GM12878 (cell line): Measurements from ENCODE around the gene STARD13. TPM values are rescaled to one million over a fixed set of nuclear protein-coding genes. Genes with fewer than 3 reads are reported as not detected.

Experiments
- ATAC-seq: fragments of 200-7000 bp; cut with Tn5 transposase; 3 replicates; pipeline ENCODE4 v1.9.1; 2020; ENCODE audit warnings: mild to moderate bottlenecking, moderate library complexity
- BruUV-seq: library from RNA; stranded (reverse); fragments of 400-500 nt; replicated peaks from 2 replicates; lab custom pipeline; 2021; lab: Mats Ljungman, UMichigan
- CTCF ChIA-PET: fragments of 300-600 bp; sonication (Branson Sonifier 250); formaldehyde crosslinking; extraction: SDS; loops from one replicate; lab custom pipeline; 2021; ENCODE audit warnings: inconsistent platforms; lab: Yijun Ruan, JAX
- POLR2A ChIA-PET: fragments of 350-600 bp; formaldehyde crosslinking; extraction: SDS; loops from one replicate; lab custom pipeline; 2021; ENCODE audit warnings: inconsistent platforms; lab: Charles Lee
- RAD21 ChIA-PET: fragments of 300-600 bp; sonication (Branson Sonifier 250); formaldehyde crosslinking; loops from one replicate; lab custom pipeline; 2023; ENCODE audit warnings: antibody characterized with exemption; ENCODE audit not compliant: unreplicated experiment; lab: Charles Lee
- SMC1A ChIA-PET: fragments of 300-600 bp; sonication (Branson Sonifier 250); formaldehyde crosslinking; loops from one replicate; lab custom pipeline; 2023; ENCODE audit not compliant: unreplicated experiment, uncharacterized antibody; lab: Charles Lee
- DNase-seq: peaks from one replicate; pipeline ENCODE4 v3.0.0-alpha.2; 2011; ENCODE audit warnings: low read depth, low spot score
- FAIRE-seq: peaks from 3 replicates; lab custom pipeline; 2011; peaks lifted over from hg19 to GRCh38; lab: Jason Lieb, UNC
- H2AFZ ChIP-seq: 2 replicates; pipeline ENCODE4 v1.6.0; 2011; ENCODE audit warnings: low read depth, low read length, control low read depth; ENCODE audit not compliant: control insufficient read depth
- H3K27ac ChIP-seq: 2 replicates; pipeline ENCODE4 v1.5.1; 2011; ENCODE audit warnings: control low read depth; ENCODE audit not compliant: control insufficient read depth, insufficient read depth
- H3K27me3 ChIP-seq, 2 experiments: replicated peaks in 1 of 2; 2 replicates each; pipeline versions ENCODE4 v1.6.0 to v1.6.1; 2011; ENCODE audit warnings: low read length in 1 of 2; ENCODE audit not compliant: control insufficient read depth in 2 of 2, insufficient read depth in 2 of 2
- H3K36me3 ChIP-seq, 2 experiments: 2 replicates each; pipeline ENCODE4 v1.5.1; 2011; ENCODE audit warnings: low read length in 1 of 2; ENCODE audit not compliant: control insufficient read depth in 2 of 2, insufficient read depth in 2 of 2
- H3K4me1 ChIP-seq: 2 replicates; pipeline ENCODE4 v1.6.1; 2011; ENCODE audit warnings: mild to moderate bottlenecking, low read length, moderate library complexity, mixed read lengths; ENCODE audit not compliant: control insufficient read depth, insufficient read depth
- H3K4me2 ChIP-seq: 2 replicates; pipeline ENCODE4 v1.6.0; 2011; ENCODE audit warnings: control low read depth; ENCODE audit not compliant: control insufficient read depth, insufficient read depth
- H3K4me3 ChIP-seq: fragments of 200-600 bp; sonication (generic); 2 replicates; pipeline ENCODE4 v1.5.1; 2016
- H3K79me2 ChIP-seq: 2 replicates; pipeline ENCODE4 v1.6.0; 2011; ENCODE audit warnings: low read length; ENCODE audit not compliant: control insufficient read depth, insufficient read depth
- H3K9ac ChIP-seq: 2 replicates; pipeline ENCODE4 v1.8.0; 2011; ENCODE audit warnings: low read length, control low read depth, mixed read lengths; ENCODE audit not compliant: control insufficient read depth, insufficient read depth
- H3K9me3 ChIP-seq: replicated peaks from 3 replicates; pipeline ENCODE4 v1.5.1; 2011; ENCODE audit warnings: mild to moderate bottlenecking, low read length; ENCODE audit not compliant: control insufficient read depth, insufficient read depth
- H4K20me1 ChIP-seq: 2 replicates; pipeline ENCODE4 v1.6.0; 2011; ENCODE audit not compliant: control insufficient read depth, insufficient read depth
- IKZF1 ChIP-seq: fragments of 450-650 bp; conservative IDR thresholded peaks from 2 replicates; pipeline ENCODE4 v1.6.1; 2017; ENCODE audit warnings: antibody characterized with exemption, mild to moderate bottlenecking
- IKZF2 ChIP-seq, 2 experiments: fragments of 450-650 bp; IDR thresholded peaks; 2 replicates each; pipeline ENCODE4 v1.6.1; 2017; ENCODE audit warnings: mild to moderate bottlenecking in 2 of 2, moderate library complexity in 2 of 2
- SUZ12 ChIP-seq: fragments of 200-600 bp; sonication (generic); IDR thresholded peaks from one replicate; pipeline ENCODE4 v1.6.1; 2018; ENCODE audit warnings: antibody characterized with exemption, mild to moderate bottlenecking; ENCODE audit not compliant: unreplicated experiment
- WGBS: methylation state at CpG from one replicate; pipeline ENCODE4 v1.1.6; 2016; ENCODE audit warnings: low lambda C conversion rate; ENCODE audit not compliant: insufficient replicate concordance, insufficient coverage; ENCODE audit errors: missing lambda C conversion rate; 5-methylcytosine and 5-hydroxymethylcytosine counted together
- in situ Hi-C: fragments of 300-500 bp; cut with MboI; formaldehyde crosslinking; loops from 9 replicates; pipeline ENCODE4 v1.14.3; 2018; ENCODE audit warnings: mixed read lengths
- intact Hi-C: fragments of 100-400 bp; cut with micrococcal nuclease; formaldehyde crosslinking; loops from one replicate; pipeline ENCODE4 v1.14.2; 2022; ENCODE audit not compliant: unreplicated experiment
- polyA plus RNA-seq, 11 experiments: library from polyadenylated mRNA; depleted of rRNA in 4 of 11; unstranded in 6 of 11; stranded (reverse) in 5 of 11; fragments of >200 nt; fragmentation: Nextera tagmentation in 4 of 11; fragmentation: Illumina TruSeq in 1 of 11; extraction: Ambion mirVana in 4 of 11; extraction: Trizol in 1 of 11; gene quantifications; 1 replicate in 1 of 11; 2 replicates in 10 of 11; pipeline versions ENCODE4 v1.2.1 to v1.2.3, GENCODE V29; 2011 to 2016; ENCODE audit warnings: inconsistent platforms in 2 of 11, missing spikeins in 2 of 11, low read depth in 1 of 11
- total RNA-seq, 4 experiments: library from RNA; depleted of rRNA in 3 of 4; stranded (reverse); fragments of >200 nt in 3 of 4; fragmentation: Illumina TruSeq in 1 of 4; extraction: Trizol in 1 of 4; gene quantifications; 2 replicates each; pipeline versions ENCODE4 v1.2.1 to v1.2.3, GENCODE V29; 2013 to 2021
- TF ChIP-seq, protein P1 (sequence below): fragments of 450-650 bp; formaldehyde crosslinking; IDR thresholded peaks from 2 replicates; pipeline ENCODE4 v1.5.0; 2022; ENCODE audit warnings: mild to moderate bottlenecking, missing genetic modification characterization
- TF ChIP-seq, protein P2 (sequence below): IDR thresholded peaks from 2 replicates; pipeline ENCODE4 v1.6.1; 2011; ENCODE audit warnings: borderline replicate concordance, low read depth, mild to moderate bottlenecking, moderate library complexity, mixed read lengths, low read length; ENCODE audit not compliant: insufficient read depth; ENCODE audit errors: extremely low read length
- TF ChIP-seq, protein P3 (sequence below): fragments of 450-650 bp; IDR thresholded peaks from 2 replicates; pipeline ENCODE4 v1.6.1; 2016; ENCODE audit warnings: mild to moderate bottlenecking

STARD13 gene
- total and polyA plus RNA-seq, 10 of the 15 experiments (the other 5 are each of a cell fraction or from before 2014, with no cell fraction given), result 4.0 to 41.6 (median 10.1) TPM

DNA sequence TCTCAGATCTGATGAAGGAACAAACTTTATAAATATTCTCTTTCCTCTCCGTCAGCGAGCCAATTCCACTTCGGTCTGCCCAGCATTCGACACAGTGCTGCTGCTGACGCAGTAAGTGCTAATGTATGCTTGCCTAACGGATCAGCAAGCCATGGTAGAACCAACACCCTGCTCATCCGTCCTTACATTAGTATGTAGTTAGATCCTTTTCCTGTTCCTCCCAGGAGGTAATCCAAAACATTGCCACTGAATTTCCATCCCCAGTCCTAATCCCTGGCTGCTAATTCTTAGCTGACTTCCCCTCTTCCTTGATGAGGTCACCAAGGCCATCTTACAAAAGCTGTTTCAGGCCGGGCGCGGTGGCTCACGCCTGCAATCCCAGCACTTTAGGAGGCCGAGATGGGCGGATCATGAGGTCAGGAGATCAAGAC, 88.0 kb downstream of the STARD13 start:
- ChIA-PET CTCF (interaction anchor here (1.3 to 2.9 kb wide), 3 partner anchors 7 to 51 kb away, joined by 3 to 13 read pairs (median 5); no protein-coding TSS in a partner anchor), SMC1A (interaction anchor here (0.8 to 33.0 kb wide), 5 partner anchors 6 to 86 kb away, joined by 3 to 832 read pairs (median 89); no protein-coding TSS in a partner anchor), POLR2A (interaction anchor here (0.6 to 20.2 kb wide), 6 partner anchors 7 to 87 kb away, joined by 3 to 343 read pairs (median 16); no protein-coding TSS in a partner anchor), RAD21 (interaction anchor here (0.9 to 7.3 kb wide), 5 partner anchors 9 to 88 kb away, joined by 3 to 91 read pairs (median 10); no protein-coding TSS in a partner anchor)
- Histone ChIP-seq H3K4me1 (peaks cover 33% of the 10 kb centered on the region), H3K36me3 (no peaks in the 10 kb centered on the region; a peak in 2 of 4 replicates), H3K9me3 (no peaks in the 10 kb centered on the region; the same call in 2 of the 3 replicates), H3K27ac (0 out of 2 replicates have a peak overlapping the region, but pooled peaks have one; percentile 4), H3K9ac (no peak overlapping the region), H3K4me2 (peak overlapping the region; percentile 50; the same call in 1 of the 2 replicates), H2AFZ (no peak overlapping the region), H4K20me1 (no peaks in the 10 kb centered on the region), H3K27me3 (no peaks in the 10 kb centered on the region), H3K79me2 (peaks cover 92% of the 10 kb centered on the region), H3K4me3 (no peak overlapping the region)
- FAIRE-seq, result no peak
- 99% methylated on average over 13 of the region's 13 CpGs for WGBS
- no peak for ATAC-seq
- in situ Hi-C loops (no loop called here), intact Hi-C loops (loop anchor here (5.0 kb wide), 1 partner anchor 145 kb away; no protein-coding TSS in a partner anchor)
- BruUV-seq, result no TSS peak
- DNase-seq, result no peak
- no peak for TF ChIP-seq SUZ12
- TF ChIP-seq, protein P1, sequence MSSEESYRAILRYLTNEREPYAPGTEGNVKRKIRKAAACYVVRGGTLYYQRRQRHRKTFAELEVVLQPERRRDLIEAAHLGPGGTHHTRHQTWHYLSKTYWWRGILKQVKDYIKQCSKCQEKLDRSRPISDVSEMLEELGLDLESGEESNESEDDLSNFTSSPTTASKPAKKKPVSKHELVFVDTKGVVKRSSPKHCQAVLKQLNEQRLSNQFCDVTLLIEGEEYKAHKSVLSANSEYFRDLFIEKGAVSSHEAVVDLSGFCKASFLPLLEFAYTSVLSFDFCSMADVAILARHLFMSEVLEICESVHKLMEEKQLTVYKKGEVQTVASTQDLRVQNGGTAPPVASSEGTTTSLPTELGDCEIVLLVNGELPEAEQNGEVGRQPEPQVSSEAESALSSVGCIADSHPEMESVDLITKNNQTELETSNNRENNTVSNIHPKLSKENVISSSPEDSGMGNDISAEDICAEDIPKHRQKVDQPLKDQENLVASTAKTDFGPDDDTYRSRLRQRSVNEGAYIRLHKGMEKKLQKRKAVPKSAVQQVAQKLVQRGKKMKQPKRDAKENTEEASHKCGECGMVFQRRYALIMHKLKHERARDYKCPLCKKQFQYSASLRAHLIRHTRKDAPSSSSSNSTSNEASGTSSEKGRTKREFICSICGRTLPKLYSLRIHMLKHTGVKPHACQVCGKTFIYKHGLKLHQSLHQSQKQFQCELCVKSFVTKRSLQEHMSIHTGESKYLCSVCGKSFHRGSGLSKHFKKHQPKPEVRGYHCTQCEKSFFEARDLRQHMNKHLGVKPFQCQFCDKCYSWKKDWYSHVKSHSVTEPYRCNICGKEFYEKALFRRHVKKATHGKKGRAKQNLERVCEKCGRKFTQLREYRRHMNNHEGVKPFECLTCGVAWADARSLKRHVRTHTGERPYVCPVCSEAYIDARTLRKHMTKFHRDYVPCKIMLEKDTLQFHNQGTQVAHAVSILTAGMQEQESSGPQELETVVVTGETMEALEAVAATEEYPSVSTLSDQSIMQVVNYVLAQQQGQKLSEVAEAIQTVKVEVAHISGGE (CRISPR knock-in tag), result no peak
- TF ChIP-seq, protein P2, sequence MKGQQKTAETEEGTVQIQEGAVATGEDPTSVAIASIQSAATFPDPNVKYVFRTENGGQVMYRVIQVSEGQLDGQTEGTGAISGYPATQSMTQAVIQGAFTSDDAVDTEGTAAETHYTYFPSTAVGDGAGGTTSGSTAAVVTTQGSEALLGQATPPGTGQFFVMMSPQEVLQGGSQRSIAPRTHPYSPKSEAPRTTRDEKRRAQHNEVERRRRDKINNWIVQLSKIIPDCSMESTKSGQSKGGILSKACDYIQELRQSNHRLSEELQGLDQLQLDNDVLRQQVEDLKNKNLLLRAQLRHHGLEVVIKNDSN, result no peak
- TF ChIP-seq, protein P3, sequence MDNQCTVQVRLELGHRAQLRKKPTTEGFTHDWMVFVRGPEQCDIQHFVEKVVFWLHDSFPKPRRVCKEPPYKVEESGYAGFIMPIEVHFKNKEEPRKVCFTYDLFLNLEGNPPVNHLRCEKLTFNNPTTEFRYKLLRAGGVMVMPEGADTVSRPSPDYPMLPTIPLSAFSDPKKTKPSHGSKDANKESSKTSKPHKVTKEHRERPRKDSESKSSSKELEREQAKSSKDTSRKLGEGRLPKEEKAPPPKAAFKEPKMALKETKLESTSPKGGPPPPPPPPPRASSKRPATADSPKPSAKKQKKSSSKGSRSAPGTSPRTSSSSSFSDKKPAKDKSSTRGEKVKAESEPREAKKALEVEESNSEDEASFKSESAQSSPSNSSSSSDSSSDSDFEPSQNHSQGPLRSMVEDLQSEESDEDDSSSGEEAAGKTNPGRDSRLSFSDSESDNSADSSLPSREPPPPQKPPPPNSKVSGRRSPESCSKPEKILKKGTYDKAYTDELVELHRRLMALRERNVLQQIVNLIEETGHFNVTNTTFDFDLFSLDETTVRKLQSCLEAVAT, result peak; percentile 86
- 0 out of 4 replicates have a peak, but pooled peaks of 1 of the 2 experiments have one; percentile 18 for TF ChIP-seq IKZF2 (IDR thresholded peaks at IDR 0.05)
- TF ChIP-seq IKZF1, result 0 out of 2 replicates have a peak, but pooled peaks have one; percentile 14
